Measurements from ENCODE around the gene NABP1. TPM values are rescaled to one million over a fixed set of nuclear protein-coding genes. Genes with fewer than 3 reads are reported as not detected.

The NABP1 gene
- total and polyA plus RNA-seq, 2 experiments from 2014 or later = 19.6 to 40.0 TPM

DNA sequence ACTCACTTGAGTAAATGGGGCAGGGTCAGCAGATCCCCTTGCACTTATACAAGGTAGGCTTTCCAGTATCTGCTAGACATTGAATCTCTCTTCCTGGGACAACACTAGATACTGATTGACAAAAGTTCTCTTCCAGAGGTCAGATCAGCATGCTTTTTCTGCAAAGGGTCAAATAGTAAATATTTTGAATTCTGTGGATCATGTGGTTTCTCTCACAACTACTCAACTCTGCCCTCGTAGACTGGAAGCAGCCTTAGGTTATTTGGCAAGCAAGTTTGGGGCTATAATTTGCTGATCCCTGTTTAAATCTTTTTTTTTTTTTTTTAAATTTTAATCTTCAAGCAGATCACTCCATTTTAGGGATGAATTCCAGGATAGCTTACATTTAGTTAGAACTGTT lies 17.4 kb upstream of the NABP1 start:
- H3K4me3 ChIP-seq = no peak overlapping the region
- H3K27me3 ChIP-seq = no peaks in the 10 kb centered on the region
- H3K79me2 ChIP-seq = no peaks in the 10 kb centered on the region
- no peak for DNase-seq (ENCODE audit: low spot score)
- H3K4me1 ChIP-seq (ENCODE audit: insufficient read depth) = no peaks in the 10 kb centered on the region
- no peak overlapping the region for H3K4me2 ChIP-seq
- no peak overlapping the region for H3K27ac ChIP-seq
- no peak overlapping the region for H2AFZ ChIP-seq
- H3K9me3 ChIP-seq (ENCODE audit: low read depth) = no peaks in the 10 kb centered on the region
- no peak for TF ChIP-seq EZH2phosphoT487 (IDR thresholded peaks at IDR 0.05; ENCODE audit: low read depth, severe bottlenecking, unreplicated experiment)
- TF ChIP-seq, protein P1, sequence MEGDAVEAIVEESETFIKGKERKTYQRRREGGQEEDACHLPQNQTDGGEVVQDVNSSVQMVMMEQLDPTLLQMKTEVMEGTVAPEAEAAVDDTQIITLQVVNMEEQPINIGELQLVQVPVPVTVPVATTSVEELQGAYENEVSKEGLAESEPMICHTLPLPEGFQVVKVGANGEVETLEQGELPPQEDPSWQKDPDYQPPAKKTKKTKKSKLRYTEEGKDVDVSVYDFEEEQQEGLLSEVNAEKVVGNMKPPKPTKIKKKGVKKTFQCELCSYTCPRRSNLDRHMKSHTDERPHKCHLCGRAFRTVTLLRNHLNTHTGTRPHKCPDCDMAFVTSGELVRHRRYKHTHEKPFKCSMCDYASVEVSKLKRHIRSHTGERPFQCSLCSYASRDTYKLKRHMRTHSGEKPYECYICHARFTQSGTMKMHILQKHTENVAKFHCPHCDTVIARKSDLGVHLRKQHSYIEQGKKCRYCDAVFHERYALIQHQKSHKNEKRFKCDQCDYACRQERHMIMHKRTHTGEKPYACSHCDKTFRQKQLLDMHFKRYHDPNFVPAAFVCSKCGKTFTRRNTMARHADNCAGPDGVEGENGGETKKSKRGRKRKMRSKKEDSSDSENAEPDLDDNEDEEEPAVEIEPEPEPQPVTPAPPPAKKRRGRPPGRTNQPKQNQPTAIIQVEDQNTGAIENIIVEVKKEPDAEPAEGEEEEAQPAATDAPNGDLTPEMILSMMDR (IDR thresholded peaks at IDR 0.05; ENCODE audit: poor library complexity) = no peak
- no peak for TF ChIP-seq EZH2 (IDR thresholded peaks at IDR 0.05; ENCODE audit: borderline replicate concordance)
- H3K36me3 ChIP-seq (replicated peaks; ENCODE audit: insufficient read depth, low read depth) = no peaks in the 10 kb centered on the region
- 23% methylated on average over 1 of the region's 1 CpG for WGBS (ENCODE audit: low lambda C conversion rate, missing lambda C conversion rate)
- H4K20me1 ChIP-seq (ENCODE audit: insufficient read depth, poor library complexity, severe bottlenecking) = no peaks in the 10 kb centered on the region
- no peaks in the 10 kb centered on the region for H3K9me2 ChIP-seq (replicated peaks; ENCODE audit: insufficient read depth)

DNA sequence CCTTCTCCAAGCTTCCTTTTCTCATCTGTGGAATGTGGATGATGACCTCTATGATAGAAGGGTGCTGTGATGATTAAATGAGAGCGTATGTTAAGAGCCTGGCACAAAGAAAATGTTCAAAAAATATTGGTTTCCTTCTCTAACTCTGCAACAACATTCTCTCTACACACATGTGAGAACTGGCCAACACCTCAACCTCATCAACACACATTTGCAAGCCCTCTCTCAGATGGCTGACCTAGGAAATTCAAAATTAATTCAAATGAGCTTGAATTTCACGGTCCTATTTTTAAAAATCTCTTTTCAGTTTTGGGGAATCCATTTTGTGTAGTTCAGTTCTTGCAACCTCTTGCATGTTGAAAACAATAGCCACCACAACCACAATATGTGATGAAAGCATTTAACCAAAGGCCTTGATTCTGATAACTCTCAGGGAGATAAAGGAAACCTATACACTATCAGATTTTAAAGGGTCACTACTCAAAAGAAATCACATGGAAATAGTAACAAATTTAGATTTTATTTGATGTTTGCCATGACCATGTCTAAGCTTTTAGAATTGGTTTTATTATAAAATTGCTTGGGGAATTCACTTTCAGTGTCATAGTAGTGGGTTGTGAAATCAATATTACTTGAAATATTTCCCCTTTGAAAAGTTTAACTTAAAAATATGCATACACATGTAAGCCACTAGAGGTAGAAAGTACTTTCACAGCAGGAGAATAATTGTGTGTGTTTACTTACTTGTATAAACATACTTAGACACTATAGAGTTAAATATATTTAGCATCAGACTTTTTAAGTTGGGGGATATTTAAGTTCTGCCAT lies 16.6 kb upstream of the NABP1 start:
- no peak overlapping the region for H2AFZ ChIP-seq
- no peak overlapping the region for H3K27ac ChIP-seq
- no peak overlapping the region for H3K4me3 ChIP-seq
- no peaks in the 10 kb centered on the region for H3K36me3 ChIP-seq (replicated peaks; ENCODE audit: insufficient read depth, low read depth)
- no peaks in the 10 kb centered on the region for H3K9me2 ChIP-seq (replicated peaks; ENCODE audit: insufficient read depth)
- no peaks in the 10 kb centered on the region for H3K79me2 ChIP-seq
- no peaks in the 10 kb centered on the region for H4K20me1 ChIP-seq (ENCODE audit: insufficient read depth, poor library complexity, severe bottlenecking)
- no peaks in the 10 kb centered on the region for H3K27me3 ChIP-seq
- H3K9me3 ChIP-seq (ENCODE audit: low read depth) = no peaks in the 10 kb centered on the region
- DNase-seq (ENCODE audit: low spot score) = no peak
- TF ChIP-seq EZH2phosphoT487 (IDR thresholded peaks at IDR 0.05; ENCODE audit: low read depth, severe bottlenecking, unreplicated experiment) = no peak
- no peak for TF ChIP-seq EZH2 (IDR thresholded peaks at IDR 0.05; ENCODE audit: borderline replicate concordance)
- TF ChIP-seq, protein P1 (IDR thresholded peaks at IDR 0.05; ENCODE audit: poor library complexity) = no peak
- H3K4me2 ChIP-seq = no peak overlapping the region
- H3K4me1 ChIP-seq (ENCODE audit: insufficient read depth) = no peaks in the 10 kb centered on the region
- 86% methylated on average over 2 of the region's 2 CpGs for WGBS (ENCODE audit: low lambda C conversion rate, missing lambda C conversion rate)

DNA sequence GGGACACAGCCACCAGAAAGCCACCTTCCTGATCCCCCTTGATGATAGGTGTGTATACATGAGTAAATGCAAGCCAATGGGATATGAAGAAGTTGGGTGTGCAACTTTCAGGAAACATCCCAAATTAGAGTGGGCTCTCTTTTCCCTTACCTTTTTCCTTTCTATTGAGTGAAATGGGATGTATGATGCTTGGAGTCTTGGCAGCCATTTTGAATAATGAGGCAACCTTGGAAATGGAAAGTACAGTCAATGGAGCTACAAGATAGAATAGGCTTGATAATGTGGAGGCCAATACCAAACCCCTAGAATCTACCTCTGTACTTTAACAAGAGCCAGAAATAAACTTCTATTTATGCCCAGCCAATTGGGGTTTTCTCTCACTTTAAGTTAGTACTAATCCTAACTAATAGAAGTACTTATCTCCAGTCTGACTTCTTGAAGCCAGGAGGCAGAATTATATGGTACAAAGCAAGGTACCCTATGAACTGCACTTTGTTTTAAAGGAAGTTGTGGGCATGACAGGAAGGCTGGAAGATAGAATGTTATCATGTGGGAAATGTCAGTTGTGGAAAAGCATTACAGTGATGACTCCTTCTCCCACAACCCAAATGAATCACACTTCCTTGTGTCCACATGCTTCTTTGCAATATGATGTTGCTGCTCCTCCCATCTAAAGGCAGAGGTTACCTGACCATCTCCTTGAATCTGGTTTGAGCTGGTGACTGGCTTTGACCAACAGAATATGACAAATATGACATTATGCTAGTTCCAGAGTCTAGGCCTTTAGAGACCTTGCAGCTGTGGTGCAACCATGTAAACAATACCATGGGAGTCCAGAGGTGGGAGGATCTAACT lies 12.9 kb upstream of the NABP1 start:
- Histone ChIP-seq H3K36me3 (replicated peaks; ENCODE audit: insufficient read depth, low read depth) (no peaks in the 10 kb centered on the region), H4K20me1 (ENCODE audit: insufficient read depth, poor library complexity, severe bottlenecking) (no peaks in the 10 kb centered on the region), H3K4me1 (ENCODE audit: insufficient read depth) (no peaks in the 10 kb centered on the region), H3K9me2 (replicated peaks; ENCODE audit: insufficient read depth) (no peaks in the 10 kb centered on the region), H3K4me3 (no peak overlapping the region), H3K27me3 (no peaks in the 10 kb centered on the region), H3K79me2 (no peaks in the 10 kb centered on the region), H3K9me3 (ENCODE audit: low read depth) (no peaks in the 10 kb centered on the region), H3K4me2 (no peak overlapping the region), H3K27ac (no peak overlapping the region), H2AFZ (no peak overlapping the region)
- TF ChIP-seq, protein P1 (IDR thresholded peaks at IDR 0.05; ENCODE audit: poor library complexity) = no peak
- TF ChIP-seq EZH2 (IDR thresholded peaks at IDR 0.05; ENCODE audit: borderline replicate concordance) (no peak), EZH2phosphoT487 (IDR thresholded peaks at IDR 0.05; ENCODE audit: low read depth, severe bottlenecking, unreplicated experiment) (no peak)
- DNase-seq (ENCODE audit: low spot score) = no peak
